Brain microvascular endothelial cell (primary cell): ENCODE measurements around the gene ACAD11.

Experiments used
- DNase-seq: peaks from one replicate; pipeline ENCODE4 v3.0.0-alpha.2; 2020
- H3K27ac ChIP-seq: fragments of 250-450 bp; sonication (Bioruptor Pico); 2 replicates; pipeline ENCODE4 v1.5.1; 2020; ENCODE audit warnings: mild to moderate bottlenecking, moderate library complexity
- H3K27me3 ChIP-seq: fragments of 250-450 bp; sonication (Bioruptor Pico); replicated peaks from 2 replicates; pipeline ENCODE4 v1.5.1; 2020; ENCODE audit warnings: mild to moderate bottlenecking
- H3K36me3 ChIP-seq: fragments of 250-450 bp; sonication (Bioruptor Pico); replicated peaks from 2 replicates; pipeline ENCODE4 v1.5.1; 2020; ENCODE audit warnings: mild to moderate bottlenecking
- H3K4me3 ChIP-seq: 2 replicates; pipeline ENCODE4 v1.5.1; 2011; ENCODE audit warnings: low read depth, mild to moderate bottlenecking, control low read depth, low read length, moderate library complexity
- CTCF ChIP-seq: IDR thresholded peaks from 2 replicates; pipeline ENCODE4 v1.5.1; 2011; ENCODE audit warnings: low read depth, mild to moderate bottlenecking, moderate library complexity, low read length, control low read depth, inconsistent platforms; ENCODE audit errors: missing control alignments
- in situ Hi-C: cut with HindIII; loops from 2 replicates; pipeline ENCODE4 v1.10.0; 2017; ENCODE audit warnings: low sequenced_read_pairs, low pct_ligation_motif_present

Gene ACAD11

GRCh38 chr3:132598181-132598580 lies 61.4 kb downstream of the ACAD11 start:
- H3K4me3 ChIP-seq = no peak overlapping the region
- in situ Hi-C loops = no loop called here
- DNase-seq = no peak
- TF ChIP-seq CTCF = no peak
- peaks cover 4% of the 10 kb centered on the region for H3K36me3 ChIP-seq
- no peaks in the 10 kb centered on the region for H3K27me3 ChIP-seq
- no peak overlapping the region for H3K27ac ChIP-seq

DNA sequence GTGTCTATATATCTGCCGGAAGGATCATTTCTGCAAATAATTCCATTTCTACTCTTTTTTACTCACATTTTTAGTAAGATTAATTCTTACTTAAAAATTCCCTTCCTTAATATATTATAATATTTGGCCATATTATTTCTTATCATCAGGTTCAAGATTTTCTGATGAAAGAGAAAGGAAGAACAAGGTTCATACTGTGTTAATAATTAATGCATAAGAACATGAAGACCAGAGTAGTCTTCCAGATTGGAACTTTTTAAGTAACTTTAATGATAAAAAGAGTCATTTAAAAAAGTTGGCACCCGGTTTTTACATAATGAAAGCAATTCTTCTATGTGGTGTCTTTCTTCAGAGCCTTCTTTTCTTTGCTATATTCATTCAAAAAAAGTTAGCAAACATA lies 61.9 kb downstream of the ACAD11 start:
- H3K36me3 ChIP-seq = no peaks in the 10 kb centered on the region
- H3K27me3 ChIP-seq = no peaks in the 10 kb centered on the region
- no peak for TF ChIP-seq CTCF
- no peak for DNase-seq
- H3K27ac ChIP-seq = no peak overlapping the region
- H3K4me3 ChIP-seq = no peak overlapping the region
- in situ Hi-C loops = no loop called here

- Histone ChIP-seq H3K27me3 (no peaks in the 10 kb centered on the region), H3K27ac (no peak within 1 kb of the TSS), H3K4me3 (no peak within 1 kb of the TSS), H3K36me3 (no peaks in the 10 kb centered on the region)
- no peak for TF ChIP-seq CTCF
- DNase-seq = no peak
- in situ Hi-C loops = no loop called here
Measured at GRCh38 chr3:132596816-132597433, 62.7 kb downstream of the ACAD11 start, which contains the start of gene ACKR4. Gene ACKR4, plus strand, starts transcription at chr3:132597270. Its CDS starts 3,128 bp downstream, at chr3:132600398.

DNA sequence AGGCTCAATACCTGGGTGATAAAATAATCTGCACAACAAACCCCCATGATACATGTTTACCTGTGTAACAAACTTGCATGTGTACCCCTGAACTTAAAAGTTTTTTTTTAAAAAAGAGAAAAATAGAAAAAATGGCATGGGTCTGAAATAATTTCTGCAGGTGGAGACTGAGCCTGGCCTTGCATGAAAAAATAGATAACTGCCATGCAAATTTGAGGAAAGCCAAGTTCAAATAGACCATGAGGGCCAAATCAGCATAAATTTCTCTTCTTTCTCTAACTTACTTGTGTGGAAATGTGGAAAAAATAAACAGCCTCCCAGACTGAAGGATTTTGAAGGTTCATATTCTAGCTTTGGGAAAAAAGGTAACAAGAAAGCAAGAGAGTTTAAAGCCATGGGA lies 63.3 kb downstream of the ACAD11 start:
- H3K4me3 ChIP-seq = no peak overlapping the region
- DNase-seq = no peak
- no peak for TF ChIP-seq CTCF
- H3K27ac ChIP-seq = no peak overlapping the region
- in situ Hi-C loops = no loop called here
- H3K27me3 ChIP-seq = no peaks in the 10 kb centered on the region
- no peaks in the 10 kb centered on the region for H3K36me3 ChIP-seq

- Histone ChIP-seq H3K4me3 (no peak overlapping the region), H3K27me3 (no peaks in the 10 kb centered on the region), H3K27ac (peak overlapping the region; percentile 63), H3K36me3 (no peaks in the 10 kb centered on the region)
- peak; percentile 56 for DNase-seq
- in situ Hi-C loops = no loop called here
- TF ChIP-seq CTCF = no peak
Measured at GRCh38 chr3:132595014-132595413, 64.6 kb downstream of the ACAD11 start.

DNA sequence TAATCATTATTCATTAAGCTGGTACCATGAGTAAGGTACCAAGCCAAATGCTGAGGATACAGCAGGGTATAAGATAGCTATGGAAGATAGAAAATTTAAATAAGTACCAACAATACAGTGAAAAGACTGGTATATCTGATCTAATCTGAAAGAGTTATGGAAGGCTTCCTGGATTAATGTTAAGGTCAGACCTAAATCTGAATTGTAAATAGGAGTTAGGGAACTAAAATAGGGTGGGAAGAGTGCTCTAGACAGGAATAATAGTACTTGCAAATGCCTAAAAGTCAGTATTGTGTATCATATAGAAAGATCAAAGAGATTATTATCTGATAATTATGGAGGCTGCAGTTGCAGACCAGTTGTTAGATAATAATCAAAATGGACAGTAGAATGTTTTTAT lies 65.1 kb downstream of the ACAD11 start:
- TF ChIP-seq CTCF = no peak
- no peak for DNase-seq
- in situ Hi-C loops = no loop called here
- Histone ChIP-seq H3K4me3 (no peak overlapping the region), H3K27ac (peak overlapping the region; percentile 63), H3K36me3 (no peaks in the 10 kb centered on the region), H3K27me3 (no peaks in the 10 kb centered on the region)
